Neural cell (in vitro differentiated cells): ENCODE data around the gene KDM1B. TPM values are rescaled to one million over a fixed set of nuclear protein-coding genes. Genes with fewer than 3 reads are reported as not detected.

ENCODE experiments used
- H2AFZ ChIP-seq: fragments of 200-600, 300-800 bp; sonication (generic), shearing (Covaris generic); 2 replicates; pipeline ENCODE4 v1.6.0; 2014; ENCODE audit warnings: low read depth, mild to moderate bottlenecking, antibody characterized with exemption, low read length, moderate library complexity
- H3F3A ChIP-seq: fragments of 200-600 bp; shearing (Covaris generic); 2 replicates; pipeline ENCODE4 v1.6.1; 2016; ENCODE audit warnings: mild to moderate bottlenecking, moderate library complexity, mixed read lengths, antibody characterized with exemption, low read length; ENCODE audit not compliant: insufficient read depth, poor library complexity, severe bottlenecking
- H3K27ac ChIP-seq: fragments of 200-600, 300-800 bp; sonication (generic), shearing (Covaris generic); 2 replicates; pipeline ENCODE4 v1.5.1; 2014; ENCODE audit warnings: mild to moderate bottlenecking, low read length, moderate library complexity
- H3K27me3 ChIP-seq: fragments of 300-800, 200-600 bp; sonication (generic), shearing (Covaris generic); 2 replicates; pipeline ENCODE4 v1.6.0; 2014; ENCODE audit warnings: mild to moderate bottlenecking, low read depth, low read length, moderate library complexity; ENCODE audit not compliant: insufficient read depth
- H3K36me3 ChIP-seq: fragments of 300-800, 200-600 bp; sonication (generic), shearing (Covaris generic); 2 replicates; pipeline ENCODE4 v1.5.1; 2014; ENCODE audit warnings: mild to moderate bottlenecking, antibody characterized with exemption, low read length, moderate library complexity; ENCODE audit not compliant: insufficient read depth
- H3K4me2 ChIP-seq: fragments of 300-800, 200-600 bp; sonication (generic), shearing (Covaris generic); 2 replicates; pipeline ENCODE4 v1.6.0; 2014; ENCODE audit warnings: mild to moderate bottlenecking, low read length
- H3K4me3 ChIP-seq: fragments of 300-800, 200-600 bp; sonication (generic), shearing (Covaris generic); 2 replicates; pipeline ENCODE4 v1.5.1; 2014; ENCODE audit warnings: mild to moderate bottlenecking, low read length, moderate library complexity
- H3K79me2 ChIP-seq: fragments of 200-600 bp; shearing (Covaris generic); replicated peaks from 2 replicates; pipeline ENCODE4 v1.6.0; 2014; ENCODE audit warnings: mild to moderate bottlenecking, low read length, moderate library complexity; ENCODE audit not compliant: insufficient read depth
- H3K9ac ChIP-seq: fragments of 300-800, 200-600 bp; sonication (generic), shearing (Covaris generic); 2 replicates; pipeline ENCODE4 v1.6.1; 2016; ENCODE audit warnings: mild to moderate bottlenecking, low read length, mixed read lengths
- H3K9me2 ChIP-seq: fragments of 200-600 bp; shearing (Covaris generic); 2 replicates; pipeline ENCODE4 v1.6.1; 2016; ENCODE audit warnings: mild to moderate bottlenecking, low read length, mixed read lengths; ENCODE audit not compliant: insufficient read depth
- H3K9me3 ChIP-seq: fragments of 200-600, 300-800 bp; sonication (generic), shearing (Covaris generic); 2 replicates; pipeline ENCODE4 v1.6.1; 2016; ENCODE audit warnings: mild to moderate bottlenecking, mixed run types, low read length, moderate library complexity, mixed read lengths
- H4K20me1 ChIP-seq: fragments of 200-600 bp; shearing (Covaris generic); 2 replicates; pipeline ENCODE4 v1.6.1; 2016; ENCODE audit warnings: mild to moderate bottlenecking, mixed run types; ENCODE audit not compliant: insufficient read depth
- EP300 ChIP-seq: fragments of 450-650 bp; conservative IDR thresholded peaks from 2 replicates; pipeline ENCODE4 v1.6.1; 2014; ENCODE audit warnings: antibody characterized with exemption, mild to moderate bottlenecking, moderate library complexity; ENCODE audit not compliant: poor library complexity, severe bottlenecking
- EZH2 ChIP-seq: fragments of 200-600, 300-800 bp; shearing (Covaris generic), sonication (generic); IDR thresholded peaks from 2 replicates; pipeline ENCODE4 v1.6.1; 2014; ENCODE audit warnings: antibody characterized with exemption, low read length, borderline replicate concordance, mild to moderate bottlenecking; ENCODE audit not compliant: insufficient read depth, poor library complexity, severe bottlenecking
- MXI1 ChIP-seq: fragments of 450-650 bp; conservative IDR thresholded peaks from 2 replicates; pipeline ENCODE4 v1.6.1; 2014; ENCODE audit warnings: antibody characterized with exemption, mild to moderate bottlenecking; ENCODE audit not compliant: poor library complexity, severe bottlenecking
- POLR2AphosphoS5 ChIP-seq: IDR thresholded peaks from 2 replicates; pipeline ENCODE4 v1.6.1; 2012
- RAD21 ChIP-seq: fragments of 450-650 bp; conservative IDR thresholded peaks from 2 replicates; pipeline ENCODE4 v1.6.1; 2014; ENCODE audit warnings: antibody characterized with exemption, mild to moderate bottlenecking, moderate library complexity
- SMC3 ChIP-seq: fragments of 450-650 bp; conservative IDR thresholded peaks from 2 replicates; pipeline ENCODE4 v1.6.1; 2014; ENCODE audit warnings: antibody characterized with exemption, mild to moderate bottlenecking, moderate library complexity; ENCODE audit not compliant: poor library complexity
- TAF1 ChIP-seq: IDR thresholded peaks from 2 replicates; pipeline ENCODE4 v1.6.1; 2012; ENCODE audit warnings: low read depth
- polyA plus RNA-seq: library from polyadenylated mRNA; depleted of rRNA; stranded (reverse); fragments of >200 nt; gene quantifications from 2 replicates; pipeline ENCODE4 v1.2.3, GENCODE V29; 2014
- TF ChIP-seq, protein P1 (sequence below): fragments of 450-650 bp; IDR thresholded peaks from 2 replicates; pipeline ENCODE4 v1.5.1; 2014; ENCODE audit warnings: antibody characterized with exemption, mild to moderate bottlenecking, moderate library complexity; ENCODE audit not compliant: poor library complexity, severe bottlenecking
- TF ChIP-seq, protein P2 (sequence below): IDR thresholded peaks from 2 replicates; pipeline ENCODE4 v1.6.1; 2012; ENCODE audit warnings: borderline replicate concordance

The KDM1B gene
- polyA plus RNA-seq, 1 donor from 2014 or later, result 24.5 TPM

DNA sequence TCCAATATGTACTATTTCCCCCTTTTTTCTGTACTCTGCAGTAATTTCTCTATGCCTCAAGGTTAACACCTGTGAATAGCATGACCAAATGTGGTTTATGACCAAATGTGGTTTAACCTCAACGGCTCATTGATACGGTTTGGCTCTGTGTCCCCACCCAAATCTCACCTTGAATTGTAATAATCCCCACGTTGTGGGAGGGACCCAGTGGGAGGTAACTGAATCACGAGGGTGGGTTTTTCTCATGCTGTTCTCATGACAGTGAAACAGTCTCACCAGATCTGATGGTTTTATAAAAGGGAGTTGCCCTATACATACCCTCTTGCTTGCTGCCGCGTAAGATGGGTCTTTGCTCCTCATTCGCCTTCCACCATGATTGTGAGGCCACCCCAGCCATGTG is 90.4 kb downstream of the KDM1B start:
- H3K4me3 ChIP-seq, result no peak overlapping the region
- H3K9me2 ChIP-seq, result no peaks in the 10 kb centered on the region
- H3F3A ChIP-seq, result no peaks in the 10 kb centered on the region
- H3K79me2 ChIP-seq, result peaks cover 15% of the 10 kb centered on the region
- H3K9ac ChIP-seq, result no peak overlapping the region
- H3K36me3 ChIP-seq, result peaks cover 22% of the 10 kb centered on the region
- H3K27ac ChIP-seq, result no peak overlapping the region
- no peaks in the 10 kb centered on the region for H3K27me3 ChIP-seq
- no peak overlapping the region for H3K4me2 ChIP-seq
- H2AFZ ChIP-seq, result no peak overlapping the region
- H3K9me3 ChIP-seq, result no peaks in the 10 kb centered on the region
- TF ChIP-seq, protein P1, sequence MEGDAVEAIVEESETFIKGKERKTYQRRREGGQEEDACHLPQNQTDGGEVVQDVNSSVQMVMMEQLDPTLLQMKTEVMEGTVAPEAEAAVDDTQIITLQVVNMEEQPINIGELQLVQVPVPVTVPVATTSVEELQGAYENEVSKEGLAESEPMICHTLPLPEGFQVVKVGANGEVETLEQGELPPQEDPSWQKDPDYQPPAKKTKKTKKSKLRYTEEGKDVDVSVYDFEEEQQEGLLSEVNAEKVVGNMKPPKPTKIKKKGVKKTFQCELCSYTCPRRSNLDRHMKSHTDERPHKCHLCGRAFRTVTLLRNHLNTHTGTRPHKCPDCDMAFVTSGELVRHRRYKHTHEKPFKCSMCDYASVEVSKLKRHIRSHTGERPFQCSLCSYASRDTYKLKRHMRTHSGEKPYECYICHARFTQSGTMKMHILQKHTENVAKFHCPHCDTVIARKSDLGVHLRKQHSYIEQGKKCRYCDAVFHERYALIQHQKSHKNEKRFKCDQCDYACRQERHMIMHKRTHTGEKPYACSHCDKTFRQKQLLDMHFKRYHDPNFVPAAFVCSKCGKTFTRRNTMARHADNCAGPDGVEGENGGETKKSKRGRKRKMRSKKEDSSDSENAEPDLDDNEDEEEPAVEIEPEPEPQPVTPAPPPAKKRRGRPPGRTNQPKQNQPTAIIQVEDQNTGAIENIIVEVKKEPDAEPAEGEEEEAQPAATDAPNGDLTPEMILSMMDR, result no peak
- TF ChIP-seq EZH2, result no peak
- TF ChIP-seq POLR2AphosphoS5, result no peak
- no peak for TF ChIP-seq SMC3
- no peak for TF ChIP-seq EP300
- no peak for TF ChIP-seq TAF1
- TF ChIP-seq, protein P2, sequence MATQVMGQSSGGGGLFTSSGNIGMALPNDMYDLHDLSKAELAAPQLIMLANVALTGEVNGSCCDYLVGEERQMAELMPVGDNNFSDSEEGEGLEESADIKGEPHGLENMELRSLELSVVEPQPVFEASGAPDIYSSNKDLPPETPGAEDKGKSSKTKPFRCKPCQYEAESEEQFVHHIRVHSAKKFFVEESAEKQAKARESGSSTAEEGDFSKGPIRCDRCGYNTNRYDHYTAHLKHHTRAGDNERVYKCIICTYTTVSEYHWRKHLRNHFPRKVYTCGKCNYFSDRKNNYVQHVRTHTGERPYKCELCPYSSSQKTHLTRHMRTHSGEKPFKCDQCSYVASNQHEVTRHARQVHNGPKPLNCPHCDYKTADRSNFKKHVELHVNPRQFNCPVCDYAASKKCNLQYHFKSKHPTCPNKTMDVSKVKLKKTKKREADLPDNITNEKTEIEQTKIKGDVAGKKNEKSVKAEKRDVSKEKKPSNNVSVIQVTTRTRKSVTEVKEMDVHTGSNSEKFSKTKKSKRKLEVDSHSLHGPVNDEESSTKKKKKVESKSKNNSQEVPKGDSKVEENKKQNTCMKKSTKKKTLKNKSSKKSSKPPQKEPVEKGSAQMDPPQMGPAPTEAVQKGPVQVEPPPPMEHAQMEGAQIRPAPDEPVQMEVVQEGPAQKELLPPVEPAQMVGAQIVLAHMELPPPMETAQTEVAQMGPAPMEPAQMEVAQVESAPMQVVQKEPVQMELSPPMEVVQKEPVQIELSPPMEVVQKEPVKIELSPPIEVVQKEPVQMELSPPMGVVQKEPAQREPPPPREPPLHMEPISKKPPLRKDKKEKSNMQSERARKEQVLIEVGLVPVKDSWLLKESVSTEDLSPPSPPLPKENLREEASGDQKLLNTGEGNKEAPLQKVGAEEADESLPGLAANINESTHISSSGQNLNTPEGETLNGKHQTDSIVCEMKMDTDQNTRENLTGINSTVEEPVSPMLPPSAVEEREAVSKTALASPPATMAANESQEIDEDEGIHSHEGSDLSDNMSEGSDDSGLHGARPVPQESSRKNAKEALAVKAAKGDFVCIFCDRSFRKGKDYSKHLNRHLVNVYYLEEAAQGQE, result no peak
- TF ChIP-seq RAD21, result no peak
- TF ChIP-seq MXI1, result no peak
- no peaks in the 10 kb centered on the region for H4K20me1 ChIP-seq

GRCh38 chr6:18246205-18246604 is 91.0 kb downstream of the KDM1B start:
- Histone ChIP-seq H3K79me2 (peaks cover 15% of the 10 kb centered on the region), H2AFZ (no peak overlapping the region), H3K4me2 (no peak overlapping the region), H3K9ac (no peak overlapping the region), H3K9me3 (no peaks in the 10 kb centered on the region), H3F3A (no peaks in the 10 kb centered on the region), H3K9me2 (no peaks in the 10 kb centered on the region), H3K27ac (no peak overlapping the region), H3K4me3 (no peak overlapping the region), H4K20me1 (no peaks in the 10 kb centered on the region), H3K36me3 (peaks cover 22% of the 10 kb centered on the region), H3K27me3 (no peaks in the 10 kb centered on the region)
- no peak for TF ChIP-seq MXI1
- TF ChIP-seq EZH2, result no peak
- TF ChIP-seq, protein P2, result no peak
- TF ChIP-seq, protein P1, result no peak
- TF ChIP-seq SMC3, result no peak
- TF ChIP-seq EP300, result no peak
- TF ChIP-seq RAD21, result no peak
- no peak for TF ChIP-seq POLR2AphosphoS5
- TF ChIP-seq TAF1, result no peak
